H9 (cell line): ENCODE measurements around the gene SLC22A16. TPM values are rescaled to one million over a fixed set of nuclear protein-coding genes. Genes with fewer than 3 reads are reported as not detected.

Experiments used
- DNase-seq: peaks from one replicate; pipeline ENCODE4 v3.0.0-alpha.2; 2017
- H2AFZ ChIP-seq: one replicate; pipeline ENCODE4 v1.6.1; 2013; ENCODE audit warnings: mild to moderate bottlenecking, low read length, control low read depth, moderate library complexity
- H2AK5ac ChIP-seq: 2 replicates; pipeline ENCODE4 v1.6.1; 2013; ENCODE audit warnings: low read length, control low read depth, mixed read lengths; ENCODE audit not compliant: insufficient read length
- H2BK120ac ChIP-seq: one replicate; pipeline ENCODE4 v1.6.1; 2013; ENCODE audit warnings: low read depth, mild to moderate bottlenecking, low read length, control low read depth, inconsistent platforms; ENCODE audit not compliant: poor library complexity, severe bottlenecking
- H2BK12ac ChIP-seq: 2 replicates; pipeline ENCODE4 v1.6.1; 2013; ENCODE audit warnings: low read length, control low read depth, mixed read lengths, low read depth; ENCODE audit not compliant: insufficient read length
- H2BK15ac ChIP-seq: 2 replicates; pipeline ENCODE4 v1.6.1; 2013; ENCODE audit warnings: low read depth, low read length, control low read depth
- H2BK20ac ChIP-seq: one replicate; pipeline ENCODE4 v1.6.1; 2013; ENCODE audit warnings: low read depth, mild to moderate bottlenecking, low read length, control low read depth, inconsistent platforms; ENCODE audit not compliant: poor library complexity, severe bottlenecking
- H2BK5ac ChIP-seq: 2 replicates; pipeline ENCODE4 v1.6.1; 2013; ENCODE audit warnings: low read length, control low read depth, mixed read lengths; ENCODE audit not compliant: insufficient read length
- H3K14ac ChIP-seq: 2 replicates; pipeline ENCODE4 v1.6.1; 2013; ENCODE audit warnings: low read length, control low read depth; ENCODE audit not compliant: insufficient read depth
- H3K18ac ChIP-seq: 2 replicates; pipeline ENCODE4 v1.6.1; 2013; ENCODE audit warnings: low read depth, mild to moderate bottlenecking, mixed read lengths, low read length, control low read depth; ENCODE audit not compliant: insufficient read length
- H3K23ac ChIP-seq: 2 replicates; pipeline ENCODE4 v1.6.1; 2013; ENCODE audit warnings: low read length, control low read depth, mixed read lengths, low read depth; ENCODE audit not compliant: insufficient read length
- H3K23me2 ChIP-seq: 2 replicates; pipeline ENCODE4 v1.6.1; 2013; ENCODE audit warnings: low read depth, mild to moderate bottlenecking, mixed read lengths, low read length, control low read depth; ENCODE audit not compliant: insufficient read length, poor library complexity, severe bottlenecking
- H3K27ac ChIP-seq: 2 replicates; pipeline ENCODE4 v1.5.1; 2013; ENCODE audit warnings: low read length, control low read depth, mixed read lengths, low read depth; ENCODE audit not compliant: insufficient read length
- H3K27me3 ChIP-seq: 2 replicates; pipeline ENCODE4 v1.6.1; 2013; ENCODE audit warnings: low read length, control low read depth, inconsistent platforms; ENCODE audit not compliant: insufficient read depth
- H3K4ac ChIP-seq: 2 replicates; pipeline ENCODE4 v1.6.1; 2013; ENCODE audit warnings: low read depth, mild to moderate bottlenecking, control low read depth, inconsistent platforms, low read length, moderate library complexity
- H3K4me1 ChIP-seq: 2 replicates; pipeline ENCODE4 v1.6.1; 2013; ENCODE audit warnings: low read length, control low read depth, inconsistent platforms; ENCODE audit not compliant: insufficient read depth
- H3K4me2 ChIP-seq: 2 replicates; pipeline ENCODE4 v1.6.1; 2013; ENCODE audit warnings: low read length, control low read depth, mixed read lengths; ENCODE audit not compliant: insufficient read length, insufficient read depth
- H3K56ac ChIP-seq: 2 replicates; pipeline ENCODE4 v1.6.1; 2013; ENCODE audit warnings: low read depth, mild to moderate bottlenecking, mixed read lengths, low read length, control low read depth; ENCODE audit not compliant: insufficient read length
- H3K79me1 ChIP-seq: 2 replicates; pipeline ENCODE4 v1.6.1; 2013; ENCODE audit warnings: low read depth, mild to moderate bottlenecking, moderate library complexity, low read length, control low read depth, inconsistent platforms; ENCODE audit not compliant: insufficient read depth, poor library complexity, severe bottlenecking
- H3K79me2 ChIP-seq: 2 replicates; pipeline ENCODE4 v1.6.1; 2013; ENCODE audit warnings: low read length, control low read depth, inconsistent platforms; ENCODE audit not compliant: insufficient read depth
- H3K9ac ChIP-seq: 2 replicates; pipeline ENCODE4 v1.6.1; 2013; ENCODE audit warnings: low read length, control low read depth, mixed read lengths; ENCODE audit not compliant: insufficient read length; ENCODE audit errors: extremely low read depth
- H3K9me3 ChIP-seq: one replicate; pipeline ENCODE4 v1.6.1; 2013; ENCODE audit warnings: low read depth, low read length, inconsistent platforms; ENCODE audit not compliant: control insufficient read depth
- H3T11ph ChIP-seq: one replicate; pipeline ENCODE4 v1.6.1; 2013; ENCODE audit warnings: mild to moderate bottlenecking, low read length, control low read depth, inconsistent platforms
- H4K20me1 ChIP-seq: one replicate; pipeline ENCODE4 v1.6.1; 2013; ENCODE audit not compliant: control insufficient read depth, insufficient read length, insufficient read depth
- H4K5ac ChIP-seq: 2 replicates; pipeline ENCODE4 v1.6.1; 2013; ENCODE audit warnings: low read depth, mild to moderate bottlenecking, mixed read lengths, low read length, control low read depth; ENCODE audit not compliant: insufficient read length
- H4K8ac ChIP-seq: replicated peaks from 2 replicates; pipeline ENCODE4 v1.6.1; 2013; ENCODE audit warnings: low read length, control low read depth, mixed read lengths, low read depth; ENCODE audit not compliant: insufficient read length
- H4K91ac ChIP-seq: 2 replicates; pipeline ENCODE4 v1.6.1; 2013; ENCODE audit warnings: low read depth, mild to moderate bottlenecking, moderate library complexity, mixed read lengths, low read length, control low read depth; ENCODE audit not compliant: insufficient read length
- H3K27ac Mint-ChIP-seq, 3 experiments: 2 replicates in 2 of 3; 3 replicates in 1 of 3; pipeline ENCODE4 v1.8.0; 2020 to 2021; ENCODE audit warnings: mixed read lengths in 3 of 3, mild to moderate bottlenecking in 1 of 3, moderate library complexity in 1 of 3
- H3K27me3 Mint-ChIP-seq: 2 replicates; pipeline ENCODE4 v1.8.0; 2021; ENCODE audit warnings: low read depth, mild to moderate bottlenecking, moderate library complexity, mixed read lengths
- H3K36me3 Mint-ChIP-seq, 3 experiments: 2 replicates in 2 of 3; 3 replicates in 1 of 3; pipeline ENCODE4 v1.8.0; 2020 to 2021; ENCODE audit warnings: low read depth in 3 of 3, mixed read lengths in 3 of 3; ENCODE audit not compliant: insufficient read depth in 1 of 3
- H3K4me1 Mint-ChIP-seq, 2 experiments: 2 replicates each; pipeline ENCODE4 v1.8.0; 2020; ENCODE audit warnings: mixed read lengths in 2 of 2
- H3K4me3 Mint-ChIP-seq, 2 experiments: 2 replicates in 1 of 2; 3 replicates in 1 of 2; pipeline ENCODE4 v1.8.0; 2020 to 2021; ENCODE audit warnings: mild to moderate bottlenecking in 2 of 2, mixed read lengths in 2 of 2, moderate library complexity in 1 of 2
- H3K9me3 Mint-ChIP-seq, 2 experiments: 2 replicates in 1 of 2; 3 replicates in 1 of 2; pipeline ENCODE4 v1.8.0; 2020; ENCODE audit warnings: mild to moderate bottlenecking in 2 of 2, mixed read lengths in 2 of 2, moderate library complexity in 1 of 2
- WGBS: extraction: QIAGEN DNeasy Blood & Tissue Kit; methylation state at CpG from one replicate; pipeline ENCODE4 v1.1.7; 2013; ENCODE audit warnings: missing lambda C conversion rate, low lambda C conversion rate, mixed read lengths; ENCODE audit not compliant: insufficient read length; ENCODE audit errors: extremely low coverage; 5-methylcytosine and 5-hydroxymethylcytosine counted together
- total RNA-seq: library from RNA; stranded (reverse); gene quantifications from 2 replicates; pipeline ENCODE4 v1.2.1, GENCODE V29; 2021
- TF ChIP-seq, protein P1 (sequence below): fragments of 200-600 bp; sonication (generic); conservative IDR thresholded peaks from 3 replicates; pipeline ENCODE4 v1.8.0; 2021; ENCODE audit warnings: antibody characterized with exemption, mild to moderate bottlenecking

The SLC22A16 gene
- total RNA-seq, 1 experiment from 2014 or later = not detected

DNA sequence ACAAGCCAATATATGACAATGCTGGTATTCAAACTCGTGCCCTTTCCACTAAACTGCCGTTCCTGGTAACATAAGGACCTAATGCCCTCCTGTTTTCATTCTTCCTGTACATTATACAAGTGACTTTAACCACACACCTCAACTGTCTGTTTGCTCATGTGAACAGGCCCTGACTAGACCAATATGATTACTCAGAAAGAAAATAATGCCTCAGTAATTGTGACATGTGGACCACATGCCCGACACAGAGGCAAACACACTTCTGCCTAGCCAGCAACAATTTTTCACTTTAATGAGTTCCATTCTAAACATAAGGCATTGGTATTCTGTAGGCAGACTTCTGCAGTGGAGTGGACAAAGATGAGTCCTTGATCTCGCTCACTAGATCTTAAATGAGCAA is 30.0 kb downstream of the SLC22A16 start:
- no peak overlapping the region for H3K23ac ChIP-seq
- no peak overlapping the region for H2BK20ac ChIP-seq
- no peak overlapping the region for H3K4ac ChIP-seq
- H4K20me1 ChIP-seq = no peaks in the 10 kb centered on the region
- Mint-ChIP-seq H3K27ac (no peak overlapping the region), H3K36me3 (no peaks in the 10 kb centered on the region), H3K4me1 (no peaks in the 10 kb centered on the region), H3K27me3 (no peaks in the 10 kb centered on the region; the same call in 1 of the 2 replicates), H3K9me3 (no peaks in the 10 kb centered on the region), H3K4me3 (no peak overlapping the region)
- H3K56ac ChIP-seq = no peak overlapping the region
- H4K8ac ChIP-seq = no peak overlapping the region
- DNase-seq = no peak
- no peaks in the 10 kb centered on the region for H3K79me1 ChIP-seq
- H2AFZ ChIP-seq = no peak overlapping the region
- no peaks in the 10 kb centered on the region for H3K9me3 ChIP-seq
- no peak overlapping the region for H2BK5ac ChIP-seq
- no peak overlapping the region for H3K27ac ChIP-seq
- no peak overlapping the region for H3K4me2 ChIP-seq
- no peak overlapping the region for H4K5ac ChIP-seq
- TF ChIP-seq, protein P1, sequence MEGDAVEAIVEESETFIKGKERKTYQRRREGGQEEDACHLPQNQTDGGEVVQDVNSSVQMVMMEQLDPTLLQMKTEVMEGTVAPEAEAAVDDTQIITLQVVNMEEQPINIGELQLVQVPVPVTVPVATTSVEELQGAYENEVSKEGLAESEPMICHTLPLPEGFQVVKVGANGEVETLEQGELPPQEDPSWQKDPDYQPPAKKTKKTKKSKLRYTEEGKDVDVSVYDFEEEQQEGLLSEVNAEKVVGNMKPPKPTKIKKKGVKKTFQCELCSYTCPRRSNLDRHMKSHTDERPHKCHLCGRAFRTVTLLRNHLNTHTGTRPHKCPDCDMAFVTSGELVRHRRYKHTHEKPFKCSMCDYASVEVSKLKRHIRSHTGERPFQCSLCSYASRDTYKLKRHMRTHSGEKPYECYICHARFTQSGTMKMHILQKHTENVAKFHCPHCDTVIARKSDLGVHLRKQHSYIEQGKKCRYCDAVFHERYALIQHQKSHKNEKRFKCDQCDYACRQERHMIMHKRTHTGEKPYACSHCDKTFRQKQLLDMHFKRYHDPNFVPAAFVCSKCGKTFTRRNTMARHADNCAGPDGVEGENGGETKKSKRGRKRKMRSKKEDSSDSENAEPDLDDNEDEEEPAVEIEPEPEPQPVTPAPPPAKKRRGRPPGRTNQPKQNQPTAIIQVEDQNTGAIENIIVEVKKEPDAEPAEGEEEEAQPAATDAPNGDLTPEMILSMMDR = no peak
- H3K9ac ChIP-seq = no peak overlapping the region
- H2BK15ac ChIP-seq = no peak overlapping the region
- H2AK5ac ChIP-seq = no peak overlapping the region
- H3K18ac ChIP-seq = no peak overlapping the region
- H3K4me1 ChIP-seq = no peaks in the 10 kb centered on the region
- WGBS = no CpG with 5 or more reads among the region's 4 CpGs
- no peak overlapping the region for H3T11ph ChIP-seq
- H4K91ac ChIP-seq = no peak overlapping the region
- H3K27me3 ChIP-seq = no peaks in the 10 kb centered on the region
- H2BK120ac ChIP-seq = no peak overlapping the region
- H3K79me2 ChIP-seq = no peaks in the 10 kb centered on the region
- H3K14ac ChIP-seq = no peak overlapping the region
- H2BK12ac ChIP-seq = no peak overlapping the region
- H3K23me2 ChIP-seq = no peaks in the 10 kb centered on the region
